Measurements from ENCODE around the gene JAKMIP2.

- TF ChIP-seq NR3C1 (CRISPR knock-in tag; conservative IDR thresholded peaks at IDR 0.05; ENCODE audit: low read depth) (no peak), USF2 (CRISPR knock-in tag; IDR thresholded peaks at IDR 0.05) (no peak), CTCF (IDR thresholded peaks at IDR 0.05) (no peak), MLX (CRISPR knock-in tag; IDR thresholded peaks at IDR 0.05) (no peak), RORB (CRISPR knock-in tag; IDR thresholded peaks at IDR 0.05) (no peak), ETV6 (CRISPR knock-in tag; IDR thresholded peaks at IDR 0.05) (no peak), TCF7 (CRISPR knock-in tag; IDR thresholded peaks at IDR 0.05; ENCODE audit: low read depth) (no peak)
- TF ChIP-seq, protein P1, sequence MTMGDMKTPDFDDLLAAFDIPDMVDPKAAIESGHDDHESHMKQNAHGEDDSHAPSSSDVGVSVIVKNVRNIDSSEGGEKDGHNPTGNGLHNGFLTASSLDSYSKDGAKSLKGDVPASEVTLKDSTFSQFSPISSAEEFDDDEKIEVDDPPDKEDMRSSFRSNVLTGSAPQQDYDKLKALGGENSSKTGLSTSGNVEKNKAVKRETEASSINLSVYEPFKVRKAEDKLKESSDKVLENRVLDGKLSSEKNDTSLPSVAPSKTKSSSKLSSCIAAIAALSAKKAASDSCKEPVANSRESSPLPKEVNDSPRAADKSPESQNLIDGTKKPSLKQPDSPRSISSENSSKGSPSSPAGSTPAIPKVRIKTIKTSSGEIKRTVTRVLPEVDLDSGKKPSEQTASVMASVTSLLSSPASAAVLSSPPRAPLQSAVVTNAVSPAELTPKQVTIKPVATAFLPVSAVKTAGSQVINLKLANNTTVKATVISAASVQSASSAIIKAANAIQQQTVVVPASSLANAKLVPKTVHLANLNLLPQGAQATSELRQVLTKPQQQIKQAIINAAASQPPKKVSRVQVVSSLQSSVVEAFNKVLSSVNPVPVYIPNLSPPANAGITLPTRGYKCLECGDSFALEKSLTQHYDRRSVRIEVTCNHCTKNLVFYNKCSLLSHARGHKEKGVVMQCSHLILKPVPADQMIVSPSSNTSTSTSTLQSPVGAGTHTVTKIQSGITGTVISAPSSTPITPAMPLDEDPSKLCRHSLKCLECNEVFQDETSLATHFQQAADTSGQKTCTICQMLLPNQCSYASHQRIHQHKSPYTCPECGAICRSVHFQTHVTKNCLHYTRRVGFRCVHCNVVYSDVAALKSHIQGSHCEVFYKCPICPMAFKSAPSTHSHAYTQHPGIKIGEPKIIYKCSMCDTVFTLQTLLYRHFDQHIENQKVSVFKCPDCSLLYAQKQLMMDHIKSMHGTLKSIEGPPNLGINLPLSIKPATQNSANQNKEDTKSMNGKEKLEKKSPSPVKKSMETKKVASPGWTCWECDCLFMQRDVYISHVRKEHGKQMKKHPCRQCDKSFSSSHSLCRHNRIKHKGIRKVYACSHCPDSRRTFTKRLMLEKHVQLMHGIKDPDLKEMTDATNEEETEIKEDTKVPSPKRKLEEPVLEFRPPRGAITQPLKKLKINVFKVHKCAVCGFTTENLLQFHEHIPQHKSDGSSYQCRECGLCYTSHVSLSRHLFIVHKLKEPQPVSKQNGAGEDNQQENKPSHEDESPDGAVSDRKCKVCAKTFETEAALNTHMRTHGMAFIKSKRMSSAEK (CRISPR knock-in tag; IDR thresholded peaks at IDR 0.05; ENCODE audit: borderline replicate concordance) = no peak
Measured at GRCh38 chr5:147635882-147636728, 146.4 kb downstream of the JAKMIP2 start.
